HCT116 (cell line): ENCODE measurements around the gene ARMC2. TPM values are rescaled to one million over a fixed set of nuclear protein-coding genes. Genes with fewer than 3 reads are reported as not detected.

ENCODE experiments used
- ATAC-seq: fragments of 200-7000 bp; cut with Tn5 transposase; 2 replicates; pipeline ENCODE4 v1.9.1; 2020; ENCODE audit warnings: mild to moderate bottlenecking, moderate library complexity
- BruUV-seq: library from RNA; stranded (reverse); fragments of 400-500 nt; replicated peaks from 2 replicates; lab custom pipeline; 2021; lab: Mats Ljungman, UMichigan
- CTCF ChIA-PET: fragments of 300-600 bp; sonication (Branson Sonifier 250); formaldehyde crosslinking; loops from one replicate; lab custom pipeline; 2021; ENCODE audit warnings: antibody characterized with exemption; lab: Charles Lee
- POLR2A ChIA-PET: fragments of 300-600, 350-600 bp; sonication (Branson Sonifier 250); formaldehyde crosslinking; loops from one replicate; lab custom pipeline; 2021; ENCODE audit warnings: antibody characterized with exemption; lab: Charles Lee
- RAD21 ChIA-PET, 2 experiments: fragments of 300-600 bp; sonication (Branson Sonifier 250); formaldehyde crosslinking; loops; one replicate each; lab custom pipeline; 2023; ENCODE audit warnings: low total read pairs in 2 of 2; ENCODE audit not compliant: uncharacterized antibody in 2 of 2, unreplicated experiment in 2 of 2, low non-redundant PET in 1 of 2; lab: Charles Lee
- DNase-seq: peaks from one replicate; pipeline ENCODE4 v3.0.0-alpha.2; 2010; ENCODE audit warnings: low read depth, low spot score
- H2AFZ ChIP-seq: fragments of 200-600 bp; shearing (Covaris generic), sonication (generic); 2 replicates; pipeline ENCODE4 v1.6.1; 2017; ENCODE audit warnings: low read depth, mixed run types, mixed read lengths, antibody characterized with exemption, low read length; ENCODE audit not compliant: poor library complexity, severe bottlenecking
- H3K27ac ChIP-seq: 2 replicates; pipeline ENCODE4 v1.5.1; 2012; ENCODE audit warnings: low read depth, low read length
- H3K27me3 ChIP-seq: fragments of 200-600 bp; sonication (generic); 2 replicates; pipeline ENCODE4 v1.6.1; 2016; ENCODE audit warnings: mixed run types, low read length, mixed read lengths; ENCODE audit not compliant: insufficient read depth
- H3K36me3 ChIP-seq, 2 experiments: fragments of 200-500 bp in 1 of 2; fragments of 200-600 bp in 1 of 2; sonication (Bioruptor generic) in 1 of 2; sonication (generic) in 1 of 2; 2 replicates each; pipeline versions ENCODE4 v1.5.1 to v1.6.1; 2014 to 2016; ENCODE audit warnings: low read length in 2 of 2, inconsistent platforms in 1 of 2, mixed read lengths in 1 of 2, mixed run types in 1 of 2; ENCODE audit not compliant: insufficient read depth in 2 of 2, control insufficient read depth in 1 of 2
- H3K4me1 ChIP-seq, 2 experiments: fragments of 200-600 bp in 1 of 2; sonication (generic) in 1 of 2; 2 replicates each; pipeline versions ENCODE4 v1.5.1 to v1.6.1; 2012 to 2017; ENCODE audit warnings: low read length in 2 of 2, inconsistent platforms in 1 of 2, mild to moderate bottlenecking in 1 of 2, mixed read lengths in 1 of 2, mixed run types in 1 of 2, moderate library complexity in 1 of 2; ENCODE audit not compliant: insufficient read depth in 2 of 2, control insufficient read depth in 1 of 2
- H3K4me2 ChIP-seq: fragments of 200-600 bp; sonication (generic); 2 replicates; pipeline ENCODE4 v1.6.1; 2017; ENCODE audit warnings: mixed run types, low read length, mixed read lengths
- H3K4me3 ChIP-seq, 2 experiments: fragments of 200-600 bp in 1 of 2; sonication (generic) in 1 of 2; replicated peaks in 1 of 2; 2 replicates each; pipeline ENCODE4 v1.5.1; 2011 to 2016; ENCODE audit warnings: low read length in 2 of 2, control low read depth in 1 of 2, low read depth in 1 of 2, mild to moderate bottlenecking in 1 of 2, mixed read lengths in 1 of 2, mixed run types in 1 of 2
- H3K79me2 ChIP-seq: fragments of 200-600 bp; sonication (generic); 2 replicates; pipeline ENCODE4 v1.6.1; 2017; ENCODE audit warnings: mild to moderate bottlenecking, mixed run types, low read length, moderate library complexity, mixed read lengths; ENCODE audit not compliant: insufficient read depth
- H3K9ac ChIP-seq: fragments of 200-600 bp; sonication (generic); 2 replicates; pipeline ENCODE4 v1.6.1; 2016; ENCODE audit warnings: low read length, mixed read lengths
- H3K9me2 ChIP-seq: fragments of 200-600 bp; sonication (generic), shearing (Covaris generic); 2 replicates; pipeline ENCODE4 v1.6.1; 2017; ENCODE audit warnings: mixed run types, mild to moderate bottlenecking, moderate library complexity; ENCODE audit not compliant: insufficient read depth
- H3K9me3 ChIP-seq, 2 experiments: fragments of 200-500 bp in 1 of 2; fragments of 200-600 bp in 1 of 2; sonication (Bioruptor generic) in 1 of 2; sonication (generic) in 1 of 2; 2 replicates each; pipeline ENCODE4 v1.6.1; 2014 to 2017; ENCODE audit warnings: low read length in 2 of 2, mixed read lengths in 2 of 2, inconsistent platforms in 1 of 2, low read depth in 1 of 2, mild to moderate bottlenecking in 1 of 2, mixed run types in 1 of 2, moderate library complexity in 1 of 2; ENCODE audit not compliant: control insufficient read depth in 1 of 2, insufficient read depth in 1 of 2
- H4K20me1 ChIP-seq: fragments of 200-600 bp; sonication (generic), shearing (Covaris generic); 2 replicates; pipeline ENCODE4 v1.6.1; 2017; ENCODE audit warnings: mixed run types, mild to moderate bottlenecking, moderate library complexity; ENCODE audit not compliant: insufficient read depth
- CEBPB ChIP-seq: IDR thresholded peaks from 2 replicates; pipeline ENCODE4 v1.6.1; 2012; ENCODE audit warnings: low read depth
- EGR1 ChIP-seq: IDR thresholded peaks from 2 replicates; pipeline ENCODE4 v1.6.1; 2012; ENCODE audit warnings: low read depth
- EZH2phosphoT487 ChIP-seq: fragments of 200-600 bp; IDR thresholded peaks from 2 replicates; pipeline ENCODE4 v1.6.1; 2018; ENCODE audit warnings: antibody characterized with exemption, borderline replicate concordance
- POLR2AphosphoS5 ChIP-seq: IDR thresholded peaks from 2 replicates; pipeline ENCODE4 v1.6.1; 2011; ENCODE audit warnings: mild to moderate bottlenecking, low read depth, low read length, moderate library complexity
- SRF ChIP-seq: IDR thresholded peaks from 2 replicates; pipeline ENCODE4 v1.6.1; 2012; ENCODE audit warnings: low read depth
- YY1 ChIP-seq: IDR thresholded peaks from 2 replicates; pipeline ENCODE4 v1.6.1; 2011; ENCODE audit warnings: low read length, low read depth, moderate library complexity, mild to moderate bottlenecking; ENCODE audit not compliant: insufficient replicate concordance; ENCODE audit errors: extremely low read depth
- ZBTB33 ChIP-seq: IDR thresholded peaks from 2 replicates; pipeline ENCODE4 v1.6.1; 2011; ENCODE audit warnings: mild to moderate bottlenecking, low read length, moderate library complexity; ENCODE audit not compliant: insufficient replicate concordance; ENCODE audit errors: extremely low read depth
- ZFX ChIP-seq: fragments of 450-650 bp; IDR thresholded peaks from 2 replicates; pipeline ENCODE4 v1.6.1; 2017
- ZNF274 ChIP-seq: fragments of 200-500 bp; sonication (Bioruptor generic); IDR thresholded peaks from 2 replicates; pipeline ENCODE4 v1.6.1; 2014; ENCODE audit warnings: mild to moderate bottlenecking, low read depth, low read length, inconsistent platforms
- intact Hi-C: fragments of 100-400 bp; cut with micrococcal nuclease; formaldehyde crosslinking; loops from 2 replicates; pipeline ENCODE4 v1.10.0; 2022
- total RNA-seq: library from RNA; stranded (reverse); gene quantifications from one replicate; pipeline ENCODE4 v1.2.1, GENCODE V29; 2021; ENCODE audit not compliant: unreplicated experiment

The ARMC2 gene
- total RNA-seq, 1 experiment from 2014 or later: 3.6 TPM

GRCh38 chr6:108966855-108967755 lies 118.9 kb downstream of the ARMC2 start:
- Histone ChIP-seq H3K9me3 (no peaks in the 10 kb centered on the region), H3K4me2 (peak overlapping the region; percentile 1; the same call in 1 of the 2 replicates), H3K4me3 (no peak overlapping the region), H3K4me1 (peaks cover 5 to 12% of the 10 kb centered on the region in 2 experiments; a peak in 2 of 4 replicates), H3K27ac (no peak overlapping the region), H3K9me2 (no peaks in the 10 kb centered on the region), H3K79me2 (no peaks in the 10 kb centered on the region), H2AFZ (no peak overlapping the region), H3K36me3 (no peaks in the 10 kb centered on the region), H3K27me3 (no peaks in the 10 kb centered on the region), H4K20me1 (no peaks in the 10 kb centered on the region), H3K9ac (no peak overlapping the region)
- POLR2A ChIA-PET: no interaction called here
- BruUV-seq: no TSS peak
- intact Hi-C loops: no loop called here
- TF ChIP-seq CEBPB: no peak
- TF ChIP-seq ZBTB33: no peak
- no peak for TF ChIP-seq YY1
- no peak for TF ChIP-seq EZH2phosphoT487
- TF ChIP-seq EGR1: peak; percentile 53; the same call in 1 of the 2 replicates
- no peak for TF ChIP-seq ZFX
- no peak for TF ChIP-seq ZNF274
- TF ChIP-seq POLR2AphosphoS5: no peak
- TF ChIP-seq SRF: no peak
- RAD21 ChIA-PET: no interaction called here
- ATAC-seq (peak; percentile 84), DNase-seq (peak; percentile 7)
- CTCF ChIA-PET: no interaction called here
